Globus pallidus (tissue), 1 donor: Measurements from ENCODE around the gene FAM81A.
"Not testable (repeated sequence)": the region's sequence is repeated elsewhere in the genome, so short reads cannot be mapped to it uniquely, and the experiment has no call there.

Experiments used
- DNase-seq: peaks from one replicate; pipeline ENCODE4 v3.0.0-alpha.2; 2015; ENCODE audit warnings: low spot score

Gene FAM81A

GRCh38 chr15:59485036-59485435, 47.0 kb downstream of the FAM81A start:
- no peak for DNase-seq

GRCh38 chr15:59489485-59489884, 51.5 kb downstream of the FAM81A start:
- not testable (repeated sequence) for DNase-seq

GRCh38 chr15:59491062-59491461, 53.1 kb downstream of the FAM81A start:
- peak; percentile 65 for DNase-seq

GRCh38 chr15:59492389-59493377, 54.7 kb downstream of the FAM81A start:
- DNase-seq = peak; percentile 81

GRCh38 chr15:59501597-59501996, 63.6 kb downstream of the FAM81A start:
- no peak for DNase-seq

GRCh38 chr15:59515190-59515589, 77.2 kb downstream of the FAM81A start:
- DNase-seq = no peak

- peak; percentile 37 for DNase-seq
Observed at GRCh38 chr15:59516655-59517461, 78.9 kb downstream of the FAM81A start.

- no peak for DNase-seq
Observed at GRCh38 chr15:59519329-59519728, 81.3 kb downstream of the FAM81A start.

GRCh38 chr15:59521443-59521842, 83.5 kb downstream of the FAM81A start:
- no peak for DNase-seq

- DNase-seq = no peak
Observed at GRCh38 chr15:59522988-59523461, 85.0 kb downstream of the FAM81A start.

- DNase-seq = no peak
Observed at GRCh38 chr15:59523702-59524101, 85.7 kb downstream of the FAM81A start.

- no peak for DNase-seq
Observed at GRCh38 chr15:59524331-59524731, 86.3 kb downstream of the FAM81A start.

- DNase-seq = not testable (repeated sequence)
Observed at GRCh38 chr15:59526466-59526865, 88.5 kb downstream of the FAM81A start.

- DNase-seq = no peak
Observed at GRCh38 chr15:59528429-59528828, 90.4 kb downstream of the FAM81A start.

GRCh38 chr15:59528961-59529402, 91.0 kb downstream of the FAM81A start:
- DNase-seq = peak; percentile 84

- no peak for DNase-seq
Observed at GRCh38 chr15:59531066-59531675, 93.2 kb downstream of the FAM81A start.

- DNase-seq = peak; percentile 16
Observed at GRCh38 chr15:59532770-59533379, 94.9 kb downstream of the FAM81A start.

- no peak for DNase-seq
Observed at GRCh38 chr15:59536553-59536952, 98.6 kb downstream of the FAM81A start.

- no peak for DNase-seq
Observed at GRCh38 chr15:59537403-59537802, 99.4 kb downstream of the FAM81A start.

- DNase-seq = no peak
Observed at GRCh38 chr15:59538494-59538893, 100.5 kb downstream of the FAM81A start.

- DNase-seq = no peak
Observed at GRCh38 chr15:59539799-59540198, 101.8 kb downstream of the FAM81A start.

GRCh38 chr15:59540654-59541053, 102.7 kb downstream of the FAM81A start:
- DNase-seq = no peak
